GM18499 (cell line): ENCODE results near the gene RHOT1.
"Not testable (repeated sequence)": the region's sequence is repeated elsewhere in the genome, so short reads cannot be mapped to it uniquely, and the experiment has no call there.

Source experiments
- ATAC-seq: cut with Tn5 transposase; IDR thresholded peaks from one replicate; pipeline ENCODE4 v1.9.1; 2021; ENCODE audit warnings: moderate number of reproducible peaks; ENCODE audit not compliant: insufficient read depth, unreplicated experiment

The RHOT1 gene

GRCh38 chr17:32142038-32142856, at the start of gene RHOT1:
Gene RHOT1, plus strand, starts transcription at chr17:32142502. Its CDS starts 191 bp downstream, at chr17:32142693.
- no peak for ATAC-seq

GRCh38 chr17:32099686-32100085, 42.6 kb upstream of the RHOT1 start:
- ATAC-seq = no peak

- not testable (repeated sequence) for ATAC-seq
These were observed 42.0 kb upstream of the RHOT1 start for GRCh38 chr17:32100323-32100722.

GRCh38 chr17:32100971-32101631, 41.2 kb upstream of the RHOT1 start:
- ATAC-seq = no peak

GRCh38 chr17:32102172-32102571, 40.1 kb upstream of the RHOT1 start:
- no peak for ATAC-seq

GRCh38 chr17:32102646-32103186, 39.6 kb upstream of the RHOT1 start:
- ATAC-seq = no peak

- ATAC-seq = no peak
These were observed 38.7 kb upstream of the RHOT1 start for GRCh38 chr17:32103476-32104113.

- no peak for ATAC-seq
These were observed 38.1 kb upstream of the RHOT1 start for GRCh38 chr17:32104158-32104557.

GRCh38 chr17:32106471-32106981, 35.8 kb upstream of the RHOT1 start:
- ATAC-seq = not testable (repeated sequence)

GRCh38 chr17:32107194-32107593, 35.1 kb upstream of the RHOT1 start:
- ATAC-seq = not testable (repeated sequence)

- ATAC-seq = no peak
These were observed 31.7 kb upstream of the RHOT1 start for GRCh38 chr17:32110596-32110995.

- ATAC-seq = no peak
These were observed 31.0 kb upstream of the RHOT1 start for GRCh38 chr17:32111141-32111771.

- ATAC-seq = no peak
These were observed 29.9 kb upstream of the RHOT1 start for GRCh38 chr17:32112416-32112815.

- no peak for ATAC-seq
These were observed 27.8 kb upstream of the RHOT1 start for GRCh38 chr17:32114536-32114935.

GRCh38 chr17:32115546-32115945, 26.8 kb upstream of the RHOT1 start:
- not testable (repeated sequence) for ATAC-seq

GRCh38 chr17:32116937-32117336, 25.4 kb upstream of the RHOT1 start:
- ATAC-seq = no peak

- no peak for ATAC-seq
These were observed 24.9 kb upstream of the RHOT1 start for GRCh38 chr17:32117399-32117798.

GRCh38 chr17:32118088-32118487, 24.2 kb upstream of the RHOT1 start:
- ATAC-seq = not testable (repeated sequence)

GRCh38 chr17:32118835-32119234, 23.5 kb upstream of the RHOT1 start:
- ATAC-seq = no peak

GRCh38 chr17:32120141-32120540, 22.2 kb upstream of the RHOT1 start:
- no peak for ATAC-seq
